GM10847 (cell line): ENCODE results near the gene TMEM18.

ENCODE experiments used
- POLR2A ChIP-seq: IDR thresholded peaks from 2 replicates; pipeline ENCODE4 v1.6.1; 2011; ENCODE audit not compliant: insufficient read length; ENCODE audit errors: extremely low read depth

The TMEM18 gene

GRCh38 chr2:650343-651310 is 26.6 kb downstream of the TMEM18 start:
- TF ChIP-seq POLR2A = no peak

- TF ChIP-seq POLR2A = no peak
These were observed 27.5 kb downstream of the TMEM18 start for GRCh38 chr2:649426-650342.

- no peak for TF ChIP-seq POLR2A
These were observed 28.5 kb downstream of the TMEM18 start for GRCh38 chr2:648476-649424.

GRCh38 chr2:647691-648231 is 29.4 kb downstream of the TMEM18 start:
- no peak for TF ChIP-seq POLR2A

GRCh38 chr2:647003-647560 is 30.1 kb downstream of the TMEM18 start:
- TF ChIP-seq POLR2A = no peak

- TF ChIP-seq POLR2A = no peak
These were observed 32.3 kb downstream of the TMEM18 start for GRCh38 chr2:644871-645270.

- no peak for TF ChIP-seq POLR2A
These were observed 33.4 kb downstream of the TMEM18 start for GRCh38 chr2:643761-644160.

GRCh38 chr2:643334-643733 is 33.9 kb downstream of the TMEM18 start:
- TF ChIP-seq POLR2A = no peak

GRCh38 chr2:641872-642815 is 35.1 kb downstream of the TMEM18 start:
- TF ChIP-seq POLR2A = no peak

- TF ChIP-seq POLR2A = no peak
These were observed 35.9 kb downstream of the TMEM18 start for GRCh38 chr2:641164-641871.

GRCh38 chr2:639703-640102 is 37.5 kb downstream of the TMEM18 start:
- TF ChIP-seq POLR2A = no peak

- no peak for TF ChIP-seq POLR2A
These were observed 39.4 kb downstream of the TMEM18 start for GRCh38 chr2:637804-638203.
